NOMO-1 treated with DMSO at 0.1 percent for 48 hours (cell line): ENCODE measurements around the gene MORC1.
"Not testable (repeated sequence)": the region's sequence is repeated elsewhere in the genome, so short reads cannot be mapped to it uniquely, and the experiment has no call there.

Experiments used
- DNase-seq: peaks from one replicate; lab custom pipeline; 2025; ENCODE audit not compliant: unreplicated experiment; lab: John Stamatoyannopoulos, UW

Gene MORC1

GRCh38 chr3:109117939-109118338 is at the start of gene MORC1:
TSS of gene MORC1 (minus strand) at chr3:109118134. CDS start at chr3:109118059, 75 bp downstream.
- no peak for DNase-seq

- DNase-seq: no peak
Measured at GRCh38 chr3:109165905-109166304, 48.0 kb upstream of the MORC1 start.

- DNase-seq: no peak
Measured at GRCh38 chr3:109161487-109162123, 43.7 kb upstream of the MORC1 start.

- DNase-seq: no peak
Measured at GRCh38 chr3:109155828-109156227, 37.9 kb upstream of the MORC1 start.

GRCh38 chr3:109154979-109155378 is 37.0 kb upstream of the MORC1 start:
- DNase-seq: no peak

GRCh38 chr3:109152320-109152719 is 34.4 kb upstream of the MORC1 start:
- no peak for DNase-seq

GRCh38 chr3:109149078-109149477 is 31.1 kb upstream of the MORC1 start:
- no peak for DNase-seq

- no peak for DNase-seq
Measured at GRCh38 chr3:109143646-109144045, 25.7 kb upstream of the MORC1 start.

GRCh38 chr3:109140318-109140717 is 22.4 kb upstream of the MORC1 start:
- no peak for DNase-seq

- DNase-seq: no peak
Measured at GRCh38 chr3:109137761-109138160, 19.8 kb upstream of the MORC1 start.

GRCh38 chr3:109136523-109136922 is 18.6 kb upstream of the MORC1 start, which contains the start of gene C3orf85:
TSS of gene C3orf85 (plus strand) at chr3:109136719. CDS start at chr3:109136848, 129 bp downstream.
- DNase-seq: no peak

GRCh38 chr3:109133474-109133816 is 15.5 kb upstream of the MORC1 start:
- not testable (repeated sequence) for DNase-seq

GRCh38 chr3:109132801-109133473 is 15.0 kb upstream of the MORC1 start:
- DNase-seq: no peak

- no peak for DNase-seq
Measured at GRCh38 chr3:109131276-109131675, 13.3 kb upstream of the MORC1 start.

- no peak for DNase-seq
Measured at GRCh38 chr3:109127553-109127952, 9.6 kb upstream of the MORC1 start.

- DNase-seq: no peak
Measured at GRCh38 chr3:109125902-109126301, 8.0 kb upstream of the MORC1 start.

GRCh38 chr3:109122690-109123089 is 4.8 kb upstream of the MORC1 start:
- DNase-seq: peak; percentile 75

GRCh38 chr3:109118584-109118983 is 650 bp upstream of the MORC1 start:
- no peak for DNase-seq

- DNase-seq: no peak
Measured at GRCh38 chr3:109116031-109116430, 1.9 kb downstream of the MORC1 start.

- DNase-seq: no peak
Measured at GRCh38 chr3:109115451-109115850, 2.5 kb downstream of the MORC1 start.

GRCh38 chr3:109114746-109115145 is 3.2 kb downstream of the MORC1 start:
- no peak for DNase-seq

GRCh38 chr3:109112946-109113760 is 4.8 kb downstream of the MORC1 start:
- no peak for DNase-seq
